Measurements from ENCODE around the gene ZNF341. TPM values are rescaled to one million over a fixed set of nuclear protein-coding genes. Genes with fewer than 3 reads are reported as not detected.
"Not testable (repeated sequence)": the region's sequence is repeated elsewhere in the genome, so short reads cannot be mapped to it uniquely, and the experiment has no call there.

Gene ZNF341
- total RNA-seq, 1 donor from 2014 or later: 4.7 TPM

DNA sequence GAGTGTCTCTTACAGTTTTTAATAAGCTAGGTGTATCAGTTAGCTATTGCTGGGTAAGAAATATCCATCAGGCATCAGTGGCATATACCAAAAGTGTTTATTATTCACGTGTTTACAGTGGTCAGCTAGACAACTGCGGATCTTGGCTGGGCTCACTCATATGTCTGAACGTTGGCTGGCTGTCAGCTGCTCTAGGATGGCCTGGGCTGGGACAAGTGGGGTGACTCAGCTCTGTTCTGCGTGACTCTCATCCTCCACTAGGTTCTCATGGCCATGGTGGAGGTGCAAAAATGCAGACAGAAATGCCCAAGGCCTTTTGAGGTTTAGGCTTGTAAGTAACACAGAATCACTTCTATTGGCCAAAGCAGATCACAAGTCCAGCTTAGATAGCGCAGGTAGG is 22.0 kb downstream of the ZNF341 start:
- ATAC-seq: no peak
- DNase-seq (ENCODE audit: low spot score): no peak
- intact Hi-C loops (cut with DNase I): no loop called here

DNA sequence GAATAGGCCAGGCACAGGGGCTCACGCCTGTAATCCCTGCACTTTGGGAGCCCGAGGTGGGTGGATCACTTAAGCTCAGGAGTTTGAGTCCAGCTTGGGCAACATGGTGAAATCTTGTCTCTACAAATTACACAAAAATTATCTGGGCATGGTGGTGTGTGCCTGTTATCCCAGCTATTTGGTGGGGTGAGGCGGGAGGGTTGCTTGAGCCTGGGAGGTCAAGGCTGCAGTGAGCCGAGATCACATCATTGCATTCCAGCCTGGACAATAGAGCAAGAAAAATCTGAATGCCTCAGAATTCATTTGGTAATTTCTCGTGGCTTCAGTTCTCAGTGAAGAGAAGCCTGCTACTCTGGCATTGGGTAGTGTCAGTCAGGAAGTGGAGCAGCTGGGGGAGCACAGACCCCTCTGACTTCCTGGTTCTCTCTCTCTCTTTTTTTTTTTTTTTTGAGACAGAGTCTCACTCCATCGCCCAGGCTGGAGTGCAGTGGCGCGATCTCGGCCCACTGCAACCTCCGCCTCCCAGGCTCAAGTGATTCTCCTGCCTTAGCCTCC is 24.2 kb downstream of the ZNF341 start:
- DNase-seq (ENCODE audit: low spot score); intact Hi-C loops (cut with DNase I); ATAC-seq: not testable (repeated sequence)

DNA sequence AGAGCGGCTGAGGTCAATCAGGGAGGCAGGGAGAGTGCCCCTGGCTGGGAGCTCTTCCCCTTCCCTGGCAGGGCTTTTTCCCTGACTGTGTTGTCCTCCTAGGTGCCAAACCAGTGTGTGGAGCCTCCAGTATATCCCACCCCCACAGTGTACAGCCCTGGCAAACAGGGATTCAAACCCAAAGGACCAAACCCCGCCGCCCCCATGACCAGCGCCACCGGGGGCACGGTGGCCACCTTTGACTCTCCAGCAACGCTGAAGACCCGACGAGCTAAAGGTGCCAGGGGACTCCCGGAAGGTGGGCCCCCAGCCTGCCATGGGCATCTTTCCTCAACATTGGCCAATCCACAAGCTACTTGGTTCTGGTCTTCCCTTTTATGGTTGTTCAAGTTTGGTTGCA is 25.2 kb downstream of the ZNF341 start:
- ATAC-seq (no peak), DNase-seq (ENCODE audit: low spot score) (no peak)
- intact Hi-C loops (cut with DNase I): no loop called here

GRCh38 chr20:33757458-33757857 is 25.7 kb downstream of the ZNF341 start:
- intact Hi-C loops (cut with DNase I): no loop called here
- no peak for DNase-seq (ENCODE audit: low spot score)
- no peak for ATAC-seq

DNA sequence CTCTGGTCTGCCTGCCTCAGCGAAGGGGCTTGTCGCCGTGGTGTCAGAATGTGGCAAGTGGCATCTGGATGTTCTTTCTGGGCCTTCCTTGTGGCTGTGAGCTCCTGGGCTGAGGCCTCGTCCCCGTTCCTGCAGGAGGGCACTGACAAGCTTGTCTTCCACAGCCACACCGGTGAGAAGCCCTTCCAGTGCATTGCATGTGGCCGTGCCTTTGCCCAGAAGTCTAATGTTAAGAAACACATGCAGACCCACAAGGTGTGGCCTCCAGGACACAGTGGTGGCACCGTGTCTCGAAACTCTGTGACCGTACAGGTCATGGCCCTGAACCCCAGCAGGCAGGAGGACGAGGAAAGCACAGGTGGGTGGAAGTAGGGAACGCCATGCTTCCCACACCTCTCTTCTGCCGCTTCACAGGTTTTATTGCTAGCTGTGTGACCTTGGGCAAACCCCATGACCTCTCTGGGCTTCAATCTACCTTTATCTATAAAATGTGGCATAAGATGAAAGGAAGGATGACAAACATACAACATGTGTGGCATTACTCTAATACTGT is 30.0 kb downstream of the ZNF341 start:
- intact Hi-C loops (cut with DNase I): no loop called here
- no peak for DNase-seq (ENCODE audit: low spot score)
- no peak for ATAC-seq

GRCh38 chr20:33765099-33765498 is 33.3 kb downstream of the ZNF341 start:
- DNase-seq (ENCODE audit: low spot score): no peak
- intact Hi-C loops (cut with DNase I): no loop called here
- ATAC-seq: no peak

- ATAC-seq: no peak
- intact Hi-C loops (cut with DNase I): no loop called here
- no peak for DNase-seq (ENCODE audit: low spot score)
Measured at GRCh38 chr20:33765592-33765991, 33.8 kb downstream of the ZNF341 start.

- DNase-seq (ENCODE audit: low spot score) (no peak), ATAC-seq (no peak)
- intact Hi-C loops (cut with DNase I): no loop called here
Measured at GRCh38 chr20:33766686-33767085, 34.9 kb downstream of the ZNF341 start.

GRCh38 chr20:33767777-33768138 is 36.0 kb downstream of the ZNF341 start:
- ATAC-seq (no peak), DNase-seq (ENCODE audit: low spot score) (no peak)
- intact Hi-C loops (cut with DNase I): no loop called here

DNA sequence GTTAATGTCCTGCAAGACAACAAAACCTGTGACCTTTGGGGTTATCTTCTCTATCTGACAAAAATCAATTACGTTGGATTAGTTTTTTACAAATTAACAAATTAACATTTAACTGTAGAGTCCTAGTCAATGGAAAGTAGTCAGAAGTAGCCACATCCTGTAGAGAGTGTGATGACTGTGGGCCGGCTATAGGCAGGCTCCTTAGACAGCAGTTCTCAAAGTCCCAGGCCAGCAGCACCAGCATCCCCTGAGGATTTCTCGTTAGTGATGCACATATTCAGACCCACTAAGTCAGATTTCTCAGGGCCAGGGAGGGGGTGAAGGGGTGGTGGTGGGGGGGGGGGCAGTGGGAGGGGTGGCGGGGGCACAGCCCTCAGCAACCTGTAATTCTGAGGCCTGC is 37.2 kb downstream of the ZNF341 start:
- intact Hi-C loops (cut with DNase I): no loop called here
- no peak for ATAC-seq

GRCh38 chr20:33770005-33770404 is 38.2 kb downstream of the ZNF341 start:
- ATAC-seq: no peak
- DNase-seq (ENCODE audit: low spot score): no peak
- intact Hi-C loops (cut with DNase I): no loop called here

More for the DNA sequence above, 37.2 kb downstream of the ZNF341 start:
- no peak for DNase-seq (ENCODE audit: low spot score)

DNA sequence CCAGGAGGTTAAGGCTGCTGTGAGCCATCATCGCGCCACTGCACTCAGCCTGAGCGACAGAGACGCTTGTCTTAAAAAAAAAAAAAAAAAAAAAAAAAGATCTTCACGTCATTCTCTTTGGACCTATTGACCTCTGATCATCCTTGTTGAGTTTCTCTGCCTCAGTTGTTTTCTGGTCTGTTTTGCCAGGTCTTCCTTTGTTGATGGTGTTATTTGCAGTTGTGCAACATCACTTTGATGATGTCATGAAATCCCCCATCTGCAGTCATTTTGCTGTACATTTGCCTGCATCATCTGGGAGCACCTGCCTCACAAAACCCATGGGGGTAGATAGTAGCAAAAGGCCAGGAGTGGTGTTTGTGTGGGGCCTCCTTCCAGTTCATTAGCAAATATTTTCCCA is 40.1 kb downstream of the ZNF341 start:
- DNase-seq (ENCODE audit: low spot score) (no peak), ATAC-seq (no peak)
- intact Hi-C loops (cut with DNase I): no loop called here

DNA sequence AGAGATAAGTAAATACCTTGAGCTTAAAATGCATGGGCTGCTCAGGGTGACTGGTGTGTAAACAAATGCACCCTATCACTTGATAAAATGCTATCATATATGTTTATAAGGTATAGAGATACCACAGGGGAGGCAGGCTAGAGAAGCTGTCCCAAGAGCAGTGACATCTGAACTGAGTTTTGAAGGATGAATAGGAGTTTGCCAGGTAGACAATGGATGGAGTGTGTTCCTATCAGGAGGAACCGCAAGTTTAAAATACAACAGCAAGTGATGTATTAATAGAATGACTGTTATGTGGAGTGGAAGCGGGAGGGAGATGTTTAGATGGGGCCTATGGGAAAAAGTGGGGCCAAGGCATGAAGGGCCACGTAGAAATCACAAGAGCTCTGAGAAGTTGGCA is 40.6 kb downstream of the ZNF341 start:
- ATAC-seq (no peak), DNase-seq (ENCODE audit: low spot score) (no peak)
- intact Hi-C loops (cut with DNase I): no loop called here

DNA sequence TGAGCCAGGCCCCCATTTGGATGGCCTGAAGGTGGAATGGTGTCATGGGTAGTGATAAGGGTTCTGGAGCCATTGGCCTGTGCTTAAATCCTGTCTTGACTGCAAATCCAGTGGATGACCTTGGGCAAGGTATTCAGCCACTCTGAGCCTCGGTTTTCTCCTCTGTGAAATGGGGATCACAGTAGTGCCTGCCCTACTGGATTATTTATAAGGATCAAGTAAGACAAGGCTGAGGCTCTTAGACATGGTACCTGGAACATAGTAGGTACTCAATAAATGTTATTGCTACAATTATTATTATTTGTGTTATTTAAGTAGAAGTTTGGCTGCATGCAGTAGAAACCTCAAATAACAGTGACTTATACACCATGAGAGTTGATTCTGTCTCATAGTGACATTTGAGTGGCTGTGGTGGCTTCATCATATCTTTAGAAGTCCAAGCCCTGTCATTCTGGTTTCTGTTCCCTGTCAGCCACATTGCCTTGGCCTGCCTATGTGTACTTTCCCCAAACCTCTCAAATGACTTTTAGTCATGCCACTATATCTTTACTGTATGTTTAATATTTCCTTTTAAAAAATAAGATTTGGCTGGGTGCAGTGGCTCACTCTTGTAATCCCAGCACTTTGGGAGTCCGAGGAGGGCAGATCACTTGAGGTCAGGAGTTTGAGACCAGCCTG is 41.8 kb downstream of the ZNF341 start:
- no peak for ATAC-seq
- intact Hi-C loops (cut with DNase I): no loop called here
- DNase-seq (ENCODE audit: low spot score): no peak

DNA sequence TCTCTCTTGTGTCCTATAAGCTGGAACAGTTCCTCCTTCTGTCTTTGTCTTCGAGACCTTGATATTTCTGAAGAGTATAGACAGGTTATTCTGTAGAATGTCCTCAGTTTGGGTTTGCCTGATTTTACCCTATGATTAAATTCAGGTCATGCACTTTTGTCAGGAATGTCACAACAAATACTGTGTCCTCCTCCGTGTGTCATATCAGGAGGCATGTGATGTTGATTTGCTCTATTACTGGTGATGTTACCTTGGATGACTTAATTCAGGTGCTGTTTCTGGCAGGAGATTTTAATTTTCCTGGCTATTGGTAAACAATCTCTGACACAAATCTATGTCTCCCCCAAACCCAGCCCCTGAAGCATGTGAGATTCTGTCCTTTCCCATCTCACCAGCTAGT is 46.0 kb downstream of the ZNF341 start:
- intact Hi-C loops (cut with DNase I): no loop called here

DNA sequence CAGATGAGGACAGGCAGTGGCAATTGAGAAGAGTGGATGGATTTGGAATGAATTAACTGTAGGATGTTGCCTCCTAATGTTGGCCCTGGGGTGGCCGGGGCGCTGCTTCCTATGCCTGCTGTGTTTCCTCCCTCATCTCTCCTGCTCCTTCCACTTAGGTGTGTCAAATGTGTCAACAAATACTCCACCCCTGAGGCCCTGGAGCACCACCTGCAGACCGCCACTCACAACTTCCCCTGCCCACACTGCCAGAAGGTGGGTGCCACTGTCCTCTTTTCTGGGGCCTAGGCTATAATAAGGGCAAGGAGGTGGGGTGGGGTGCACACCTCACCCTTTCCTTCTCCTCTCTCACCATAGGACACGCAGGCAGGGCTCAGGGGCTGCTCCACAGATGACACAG is 49.3 kb downstream of the ZNF341 start:
- DNase-seq (ENCODE audit: low spot score) (no peak), ATAC-seq (no peak)
- intact Hi-C loops (cut with DNase I): no loop called here

More for the DNA sequence above, 46.0 kb downstream of the ZNF341 start:
- DNase-seq (ENCODE audit: low spot score): no peak
- ATAC-seq: no peak

DNA sequence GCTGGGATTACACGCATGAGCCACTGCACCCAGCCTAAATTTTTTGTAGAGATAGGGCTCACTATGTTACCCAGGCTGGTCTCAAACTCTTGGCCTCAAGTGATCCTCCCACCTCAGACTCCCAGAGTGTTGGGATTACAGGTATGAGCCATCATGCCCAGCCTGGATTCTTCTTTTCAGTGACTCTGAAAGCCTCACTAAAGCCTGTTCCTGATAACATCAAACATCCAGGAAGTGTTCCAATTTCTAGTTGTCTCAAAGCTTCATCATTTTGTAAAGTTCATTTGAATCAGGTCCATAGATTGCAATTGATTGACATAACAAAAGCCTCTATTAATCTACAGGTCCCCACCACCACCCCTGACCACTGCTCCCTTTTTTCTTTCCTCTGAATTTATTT is 50.1 kb downstream of the ZNF341 start:
- ATAC-seq: no peak
- DNase-seq (ENCODE audit: low spot score): no peak
- intact Hi-C loops (cut with DNase I): no loop called here

DNA sequence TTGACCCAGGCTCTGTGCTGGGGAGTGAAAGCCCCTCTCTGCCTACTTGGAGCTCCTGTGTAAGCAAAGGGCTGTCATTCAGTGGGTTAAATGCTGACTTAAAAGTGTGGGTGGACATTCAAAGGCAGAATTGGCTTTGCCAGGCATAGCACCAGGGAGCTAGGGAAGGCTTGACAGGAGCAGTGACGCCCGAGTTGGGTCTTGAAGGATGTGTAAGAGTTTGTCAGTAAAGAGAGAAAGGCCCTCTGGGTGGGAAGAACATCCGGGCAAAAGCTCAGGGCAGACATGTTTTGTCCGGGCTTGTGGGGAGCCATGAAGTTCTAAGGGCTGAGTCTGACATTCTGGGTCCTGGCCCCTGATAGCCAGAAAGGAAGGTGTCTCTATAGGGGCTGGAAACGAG is 51.5 kb downstream of the ZNF341 start:
- ATAC-seq (no peak), DNase-seq (ENCODE audit: low spot score) (no peak)
- intact Hi-C loops (cut with DNase I): no loop called here

GRCh38 chr20:33783818-33784217 is 52.0 kb downstream of the ZNF341 start:
- DNase-seq (ENCODE audit: low spot score) (no peak), ATAC-seq (no peak)
- intact Hi-C loops (cut with DNase I): no loop called here

GRCh38 chr20:33784225-33784624 is 52.4 kb downstream of the ZNF341 start:
- intact Hi-C loops (cut with DNase I): no loop called here
- DNase-seq (ENCODE audit: low spot score): no peak
- no peak for ATAC-seq

- DNase-seq (ENCODE audit: low spot score) (no peak), ATAC-seq (no peak)
- intact Hi-C loops (cut with DNase I): no loop called here
Measured at GRCh38 chr20:33785503-33785902, 53.7 kb downstream of the ZNF341 start.

Measured in sciatic nerve (tissue), 2 donors.